CD4-positive, alpha-beta T cell treated with Interleukin-4 for 1 hour (primary cell): ENCODE measurements around the gene CNTRL.
A peak's percentile ranks its signal among the peaks of the same experiment; 100 is the strongest.
"Not testable (repeated sequence)": the region's sequence is repeated elsewhere in the genome, so short reads cannot be mapped to it uniquely, and the experiment has no call there.

Experiments used
- DNase-seq, 2 donors: peaks; one replicate each; pipeline ENCODE4 v3.0.0-alpha.2; 2020 to 2022

The CNTRL gene

GRCh38 chr9:121138561-121138960 is 63.8 kb downstream of the CNTRL start:
- DNase-seq = no peak

GRCh38 chr9:121138973-121139372 is 64.2 kb downstream of the CNTRL start:
- DNase-seq = no peak

- no peak for DNase-seq
These were observed 65.4 kb downstream of the CNTRL start for GRCh38 chr9:121140162-121140561.

- DNase-seq = no peak
These were observed 66.6 kb downstream of the CNTRL start for GRCh38 chr9:121141306-121141705.

GRCh38 chr9:121141706-121142105 is 67.0 kb downstream of the CNTRL start:
- DNase-seq = no peak

GRCh38 chr9:121143771-121144170 is 69.0 kb downstream of the CNTRL start:
- no peak for DNase-seq

- no peak for DNase-seq
These were observed 69.7 kb downstream of the CNTRL start for GRCh38 chr9:121144482-121144881.

- DNase-seq = no peak
These were observed 75.4 kb downstream of the CNTRL start for GRCh38 chr9:121150188-121150587.

- DNase-seq = no peak
These were observed 78.9 kb downstream of the CNTRL start for GRCh38 chr9:121153642-121154041.

- no peak for DNase-seq
These were observed 80.0 kb downstream of the CNTRL start for GRCh38 chr9:121154782-121155181.

GRCh38 chr9:121156263-121156731 is 81.5 kb downstream of the CNTRL start:
- DNase-seq = peak in 1 of 2 donors; percentile 26

GRCh38 chr9:121157939-121158338 is 83.2 kb downstream of the CNTRL start:
- DNase-seq = no peak

- DNase-seq = no peak
These were observed 85.3 kb downstream of the CNTRL start for GRCh38 chr9:121160025-121160424.

- no peak for DNase-seq
These were observed 93.3 kb downstream of the CNTRL start for GRCh38 chr9:121168052-121168451.

- DNase-seq = peak in 1 of 2 donors; percentile 35
These were observed 94.4 kb downstream of the CNTRL start for GRCh38 chr9:121169094-121169601.

- no peak for DNase-seq
These were observed 96.5 kb downstream of the CNTRL start for GRCh38 chr9:121171236-121171635.

- DNase-seq = no peak
These were observed 98.2 kb downstream of the CNTRL start for GRCh38 chr9:121172726-121173487.

GRCh38 chr9:121173501-121173900 is 98.7 kb downstream of the CNTRL start:
- DNase-seq = no peak

- DNase-seq = no peak
These were observed 104.1 kb downstream of the CNTRL start for GRCh38 chr9:121178676-121179372.

- not testable (repeated sequence) for DNase-seq
These were observed 104.6 kb downstream of the CNTRL start for GRCh38 chr9:121179373-121179721.

- no peak for DNase-seq
These were observed 105.4 kb downstream of the CNTRL start for GRCh38 chr9:121179930-121180681.

GRCh38 chr9:121182101-121182836 is 107.5 kb downstream of the CNTRL start:
- no peak for DNase-seq

- DNase-seq = no peak
These were observed 108.2 kb downstream of the CNTRL start for GRCh38 chr9:121182989-121183388.
